GM12878 (cell line): ENCODE measurements around the gene NGFR. TPM values are rescaled to one million over a fixed set of nuclear protein-coding genes. Genes with fewer than 3 reads are reported as not detected.

Experiments
- ATAC-seq: fragments of 200-7000 bp; cut with Tn5 transposase; 3 replicates; pipeline ENCODE4 v1.9.1; 2020; ENCODE audit warnings: mild to moderate bottlenecking, moderate library complexity
- BruUV-seq: library from RNA; stranded (reverse); fragments of 400-500 nt; replicated peaks from 2 replicates; lab custom pipeline; 2021; lab: Mats Ljungman, UMichigan
- CTCF ChIA-PET: fragments of 300-600 bp; sonication (Branson Sonifier 250); formaldehyde crosslinking; extraction: SDS; loops from one replicate; lab custom pipeline; 2021; ENCODE audit warnings: inconsistent platforms; lab: Yijun Ruan, JAX
- POLR2A ChIA-PET: fragments of 350-600 bp; formaldehyde crosslinking; extraction: SDS; loops from one replicate; lab custom pipeline; 2021; ENCODE audit warnings: inconsistent platforms; lab: Charles Lee
- RAD21 ChIA-PET: fragments of 300-600 bp; sonication (Branson Sonifier 250); formaldehyde crosslinking; loops from one replicate; lab custom pipeline; 2023; ENCODE audit warnings: antibody characterized with exemption; ENCODE audit not compliant: unreplicated experiment; lab: Charles Lee
- SMC1A ChIA-PET: fragments of 300-600 bp; sonication (Branson Sonifier 250); formaldehyde crosslinking; loops from one replicate; lab custom pipeline; 2023; ENCODE audit not compliant: unreplicated experiment, uncharacterized antibody; lab: Charles Lee
- DNase-seq: peaks from one replicate; pipeline ENCODE4 v3.0.0-alpha.2; 2011; ENCODE audit warnings: low read depth, low spot score
- FAIRE-seq: peaks from 3 replicates; lab custom pipeline; 2011; peaks lifted over from hg19 to GRCh38; lab: Jason Lieb, UNC
- H2AFZ ChIP-seq: 2 replicates; pipeline ENCODE4 v1.6.0; 2011; ENCODE audit warnings: low read depth, low read length, control low read depth; ENCODE audit not compliant: control insufficient read depth
- H3K27ac ChIP-seq: 2 replicates; pipeline ENCODE4 v1.5.1; 2011; ENCODE audit warnings: control low read depth; ENCODE audit not compliant: control insufficient read depth, insufficient read depth
- H3K27me3 ChIP-seq, 2 experiments: replicated peaks in 1 of 2; 2 replicates each; pipeline versions ENCODE4 v1.6.0 to v1.6.1; 2011; ENCODE audit warnings: low read length in 1 of 2; ENCODE audit not compliant: control insufficient read depth in 2 of 2, insufficient read depth in 2 of 2
- H3K36me3 ChIP-seq, 2 experiments: 2 replicates each; pipeline ENCODE4 v1.5.1; 2011; ENCODE audit warnings: low read length in 1 of 2; ENCODE audit not compliant: control insufficient read depth in 2 of 2, insufficient read depth in 2 of 2
- H3K4me1 ChIP-seq: 2 replicates; pipeline ENCODE4 v1.6.1; 2011; ENCODE audit warnings: mild to moderate bottlenecking, low read length, moderate library complexity, mixed read lengths; ENCODE audit not compliant: control insufficient read depth, insufficient read depth
- H3K4me2 ChIP-seq: 2 replicates; pipeline ENCODE4 v1.6.0; 2011; ENCODE audit warnings: control low read depth; ENCODE audit not compliant: control insufficient read depth, insufficient read depth
- H3K4me3 ChIP-seq: fragments of 200-600 bp; sonication (generic); 2 replicates; pipeline ENCODE4 v1.5.1; 2016
- H3K79me2 ChIP-seq: 2 replicates; pipeline ENCODE4 v1.6.0; 2011; ENCODE audit warnings: low read length; ENCODE audit not compliant: control insufficient read depth, insufficient read depth
- H3K9ac ChIP-seq: 2 replicates; pipeline ENCODE4 v1.8.0; 2011; ENCODE audit warnings: low read length, control low read depth, mixed read lengths; ENCODE audit not compliant: control insufficient read depth, insufficient read depth
- H3K9me3 ChIP-seq: replicated peaks from 3 replicates; pipeline ENCODE4 v1.5.1; 2011; ENCODE audit warnings: mild to moderate bottlenecking, low read length; ENCODE audit not compliant: control insufficient read depth, insufficient read depth
- H4K20me1 ChIP-seq: 2 replicates; pipeline ENCODE4 v1.6.0; 2011; ENCODE audit not compliant: control insufficient read depth, insufficient read depth
- FOXM1 ChIP-seq: IDR thresholded peaks from 2 replicates; pipeline ENCODE4 v1.6.1; 2012; ENCODE audit warnings: low read depth, mild to moderate bottlenecking, inconsistent platforms, low read length, moderate library complexity
- IRF4 ChIP-seq: IDR thresholded peaks from 2 replicates; pipeline ENCODE4 v1.6.1; 2011; ENCODE audit warnings: low read depth, low read length
- KAT2A ChIP-seq: conservative IDR thresholded peaks from 2 replicates; pipeline ENCODE4 v1.6.1; 2011; ENCODE audit warnings: low read depth, low read length; ENCODE audit not compliant: control insufficient read depth
- KLF5 ChIP-seq: fragments of 450-650 bp; IDR thresholded peaks from 2 replicates; pipeline ENCODE4 v1.6.1; 2014; ENCODE audit warnings: mild to moderate bottlenecking; ENCODE audit not compliant: partially characterized antibody
- MEF2A ChIP-seq: IDR thresholded peaks from 2 replicates; pipeline ENCODE4 v1.6.1; 2011; ENCODE audit warnings: low read depth, mild to moderate bottlenecking, low read length, moderate library complexity; ENCODE audit not compliant: insufficient read depth
- SREBF2 ChIP-seq: IDR thresholded peaks from 2 replicates; pipeline ENCODE4 v1.6.1; 2012; ENCODE audit warnings: mild to moderate bottlenecking, low read length
- TAF1 ChIP-seq: IDR thresholded peaks from 2 replicates; pipeline ENCODE4 v1.6.1; 2011; ENCODE audit warnings: mild to moderate bottlenecking, low read depth, low read length, borderline replicate concordance
- TCF3 ChIP-seq: IDR thresholded peaks from 2 replicates; pipeline ENCODE4 v1.6.1; 2012; ENCODE audit warnings: low read depth, mild to moderate bottlenecking, low read length, borderline replicate concordance; ENCODE audit not compliant: insufficient read depth
- TCF7 ChIP-seq: IDR thresholded peaks from 2 replicates; pipeline ENCODE4 v1.6.1; 2014; ENCODE audit warnings: antibody characterized with exemption, borderline replicate concordance
- ZNF274 ChIP-seq: IDR thresholded peaks from one replicate; pipeline ENCODE4 v1.8.0; 2011; ENCODE audit not compliant: insufficient read length, insufficient read depth
- WGBS: methylation state at CpG from one replicate; pipeline ENCODE4 v1.1.6; 2016; ENCODE audit warnings: low lambda C conversion rate; ENCODE audit not compliant: insufficient replicate concordance, insufficient coverage; ENCODE audit errors: missing lambda C conversion rate; 5-methylcytosine and 5-hydroxymethylcytosine counted together
- in situ Hi-C: fragments of 300-500 bp; cut with MboI; formaldehyde crosslinking; loops from 9 replicates; pipeline ENCODE4 v1.14.3; 2018; ENCODE audit warnings: mixed read lengths
- intact Hi-C: fragments of 100-400 bp; cut with micrococcal nuclease; formaldehyde crosslinking; loops from one replicate; pipeline ENCODE4 v1.14.2; 2022; ENCODE audit not compliant: unreplicated experiment
- polyA plus RNA-seq, 11 experiments: library from polyadenylated mRNA; depleted of rRNA in 4 of 11; unstranded in 6 of 11; stranded (reverse) in 5 of 11; fragments of >200 nt; fragmentation: Nextera tagmentation in 4 of 11; fragmentation: Illumina TruSeq in 1 of 11; extraction: Ambion mirVana in 4 of 11; extraction: Trizol in 1 of 11; gene quantifications; 1 replicate in 1 of 11; 2 replicates in 10 of 11; pipeline versions ENCODE4 v1.2.1 to v1.2.3, GENCODE V29; 2011 to 2016; ENCODE audit warnings: inconsistent platforms in 2 of 11, missing spikeins in 2 of 11, low read depth in 1 of 11
- total RNA-seq, 4 experiments: library from RNA; depleted of rRNA in 3 of 4; stranded (reverse); fragments of >200 nt in 3 of 4; fragmentation: Illumina TruSeq in 1 of 4; extraction: Trizol in 1 of 4; gene quantifications; 2 replicates each; pipeline versions ENCODE4 v1.2.1 to v1.2.3, GENCODE V29; 2013 to 2021
- TF ChIP-seq, protein P1 (sequence below): fragments of 150-350 bp; IDR thresholded peaks from 2 replicates; pipeline ENCODE4 v1.6.1; 2016; ENCODE audit warnings: low read depth, low read length
- TF ChIP-seq, protein P2 (sequence below): fragments of 450-650 bp; IDR thresholded peaks from 2 replicates; pipeline ENCODE4 v1.6.1; 2017; ENCODE audit warnings: borderline replicate concordance
- TF ChIP-seq, protein P3 (sequence below): fragments of 150-350 bp; IDR thresholded peaks from 2 replicates; pipeline ENCODE4 v1.6.1; 2014; ENCODE audit warnings: mild to moderate bottlenecking, low read depth, low read length

NGFR gene
- total and polyA plus RNA-seq, 10 of the 15 experiments (the other 5 are each of a cell fraction or from before 2014, with no cell fraction given): 0.05 to 0.28 (median 0.08) TPM; not detected in 1

DNA sequence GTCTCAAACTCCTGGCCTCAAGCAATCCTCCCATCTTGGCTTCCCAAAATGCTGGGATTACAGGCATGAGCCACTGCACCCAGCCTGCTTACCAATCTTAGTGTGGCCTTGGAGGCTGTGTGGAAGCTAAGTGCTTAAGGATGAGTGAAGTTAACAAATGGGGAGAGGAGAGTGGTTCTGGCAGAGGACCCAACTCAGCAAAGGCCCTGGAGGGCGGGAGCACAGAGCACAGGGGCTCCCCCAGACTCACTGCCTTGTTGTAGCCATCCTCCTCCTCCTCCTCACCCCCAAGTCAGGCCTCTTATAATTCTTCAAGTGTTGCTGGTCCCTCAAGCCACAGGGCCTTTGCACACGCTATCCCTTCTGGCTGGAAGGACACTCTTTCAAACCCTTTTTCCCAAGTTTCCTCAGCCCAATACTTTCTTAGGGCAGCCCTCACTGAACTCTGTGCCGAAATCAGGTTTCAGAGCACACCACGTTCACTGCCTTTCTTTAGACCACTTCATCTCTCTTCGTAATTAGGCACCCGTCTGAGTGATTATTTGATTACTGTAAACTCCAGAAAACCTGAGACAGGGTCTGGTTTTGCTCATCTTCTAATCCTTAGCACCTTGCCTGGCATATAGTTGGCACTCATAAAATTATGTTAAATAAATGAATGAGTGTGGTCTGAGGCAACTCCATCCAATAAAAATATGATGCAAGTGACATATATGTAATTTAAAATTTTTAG is 23.4 kb downstream of the NGFR start:
- WGBS: 63% methylated on average over 6 of the region's 6 CpGs
- H2AFZ ChIP-seq: no peak overlapping the region
- H3K79me2 ChIP-seq: no peaks in the 10 kb centered on the region
- no peak overlapping the region for H3K9ac ChIP-seq
- no peak for FAIRE-seq
- peaks cover 24% of the 10 kb centered on the region for H3K4me1 ChIP-seq
- in situ Hi-C loops: no loop called here
- H3K27me3 ChIP-seq: no peaks in the 10 kb centered on the region
- SMC1A ChIA-PET: interaction anchor here (0.6 to 1.0 kb wide), 2 partner anchors 20 to 242 kb away, joined by 3 read pairs; no protein-coding TSS in a partner anchor
- POLR2A ChIA-PET: no interaction called here
- ATAC-seq: no peak
- no peak overlapping the region for H3K27ac ChIP-seq
- no peaks in the 10 kb centered on the region for H4K20me1 ChIP-seq
- RAD21 ChIA-PET: no interaction called here
- no peak for DNase-seq
- no TSS peak for BruUV-seq
- TF ChIP-seq IRF4 (no peak), TCF7 (no peak), FOXM1 (no peak), SREBF2 (no peak), ZNF274 (no peak), KLF5 (no peak), TCF3 (no peak), TAF1 (no peak), KAT2A (no peak), MEF2A (no peak)
- TF ChIP-seq, protein P1, sequence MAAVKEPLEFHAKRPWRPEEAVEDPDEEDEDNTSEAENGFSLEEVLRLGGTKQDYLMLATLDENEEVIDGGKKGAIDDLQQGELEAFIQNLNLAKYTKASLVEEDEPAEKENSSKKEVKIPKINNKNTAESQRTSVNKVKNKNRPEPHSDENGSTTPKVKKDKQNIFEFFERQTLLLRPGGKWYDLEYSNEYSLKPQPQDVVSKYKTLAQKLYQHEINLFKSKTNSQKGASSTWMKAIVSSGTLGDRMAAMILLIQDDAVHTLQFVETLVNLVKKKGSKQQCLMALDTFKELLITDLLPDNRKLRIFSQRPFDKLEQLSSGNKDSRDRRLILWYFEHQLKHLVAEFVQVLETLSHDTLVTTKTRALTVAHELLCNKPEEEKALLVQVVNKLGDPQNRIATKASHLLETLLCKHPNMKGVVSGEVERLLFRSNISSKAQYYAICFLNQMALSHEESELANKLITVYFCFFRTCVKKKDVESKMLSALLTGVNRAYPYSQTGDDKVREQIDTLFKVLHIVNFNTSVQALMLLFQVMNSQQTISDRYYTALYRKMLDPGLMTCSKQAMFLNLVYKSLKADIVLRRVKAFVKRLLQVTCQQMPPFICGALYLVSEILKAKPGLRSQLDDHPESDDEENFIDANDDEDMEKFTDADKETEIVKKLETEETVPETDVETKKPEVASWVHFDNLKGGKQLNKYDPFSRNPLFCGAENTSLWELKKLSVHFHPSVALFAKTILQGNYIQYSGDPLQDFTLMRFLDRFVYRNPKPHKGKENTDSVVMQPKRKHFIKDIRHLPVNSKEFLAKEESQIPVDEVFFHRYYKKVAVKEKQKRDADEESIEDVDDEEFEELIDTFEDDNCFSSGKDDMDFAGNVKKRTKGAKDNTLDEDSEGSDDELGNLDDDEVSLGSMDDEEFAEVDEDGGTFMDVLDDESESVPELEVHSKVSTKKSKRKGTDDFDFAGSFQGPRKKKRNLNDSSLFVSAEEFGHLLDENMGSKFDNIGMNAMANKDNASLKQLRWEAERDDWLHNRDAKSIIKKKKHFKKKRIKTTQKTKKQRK: no peak
- TF ChIP-seq, protein P2, sequence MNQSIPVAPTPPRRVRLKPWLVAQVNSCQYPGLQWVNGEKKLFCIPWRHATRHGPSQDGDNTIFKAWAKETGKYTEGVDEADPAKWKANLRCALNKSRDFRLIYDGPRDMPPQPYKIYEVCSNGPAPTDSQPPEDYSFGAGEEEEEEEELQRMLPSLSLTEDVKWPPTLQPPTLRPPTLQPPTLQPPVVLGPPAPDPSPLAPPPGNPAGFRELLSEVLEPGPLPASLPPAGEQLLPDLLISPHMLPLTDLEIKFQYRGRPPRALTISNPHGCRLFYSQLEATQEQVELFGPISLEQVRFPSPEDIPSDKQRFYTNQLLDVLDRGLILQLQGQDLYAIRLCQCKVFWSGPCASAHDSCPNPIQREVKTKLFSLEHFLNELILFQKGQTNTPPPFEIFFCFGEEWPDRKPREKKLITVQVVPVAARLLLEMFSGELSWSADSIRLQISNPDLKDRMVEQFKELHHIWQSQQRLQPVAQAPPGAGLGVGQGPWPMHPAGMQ: no peak
- TF ChIP-seq, protein P3, sequence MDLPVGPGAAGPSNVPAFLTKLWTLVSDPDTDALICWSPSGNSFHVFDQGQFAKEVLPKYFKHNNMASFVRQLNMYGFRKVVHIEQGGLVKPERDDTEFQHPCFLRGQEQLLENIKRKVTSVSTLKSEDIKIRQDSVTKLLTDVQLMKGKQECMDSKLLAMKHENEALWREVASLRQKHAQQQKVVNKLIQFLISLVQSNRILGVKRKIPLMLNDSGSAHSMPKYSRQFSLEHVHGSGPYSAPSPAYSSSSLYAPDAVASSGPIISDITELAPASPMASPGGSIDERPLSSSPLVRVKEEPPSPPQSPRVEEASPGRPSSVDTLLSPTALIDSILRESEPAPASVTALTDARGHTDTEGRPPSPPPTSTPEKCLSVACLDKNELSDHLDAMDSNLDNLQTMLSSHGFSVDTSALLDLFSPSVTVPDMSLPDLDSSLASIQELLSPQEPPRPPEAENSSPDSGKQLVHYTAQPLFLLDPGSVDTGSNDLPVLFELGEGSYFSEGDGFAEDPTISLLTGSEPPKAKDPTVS: no peak
- TF ChIP-seq, all 136 proteins: peak for 0
- intact Hi-C loops: no loop called here
- Histone ChIP-seq H3K9me3 (no peaks in the 10 kb centered on the region), H3K36me3 (no peaks in the 10 kb centered on the region), H3K4me3 (no peak overlapping the region), H3K4me2 (no peak overlapping the region)
- CTCF ChIA-PET: no interaction called here
